Heart right ventricle (tissue), 16 donors: ENCODE measurements around the gene MGST2. TPM values are rescaled to one million over a fixed set of nuclear protein-coding genes. Genes with fewer than 3 reads are reported as not detected.

Source experiments
- ATAC-seq, 8 donors: fragments of 200-7000 bp; cut with Tn5 transposase; one replicate each; pipeline ENCODE4 v1.9.1; 2020; ENCODE audit warnings: mild to moderate bottlenecking in 8 of 8, moderate library complexity in 8 of 8, moderate number of reproducible peaks in 1 of 8
- DNase-seq, 2 donors: peaks; one replicate each; pipeline ENCODE4 v3.0.0-alpha.2; 2020
- H3K27ac ChIP-seq, 10 donors: fragments of 200-600 bp; sonication (generic) in 2 of 10; one replicate each; pipeline versions ENCODE4 v1.5.0 to v1.8.0; 2020 to 2022; ENCODE audit warnings: mild to moderate bottlenecking in 3 of 10
- H3K27me3 ChIP-seq, 7 donors: fragments of 200-600 bp; one replicate each; pipeline ENCODE4 v1.8.0; 2021 to 2022; ENCODE audit warnings: mild to moderate bottlenecking in 2 of 7
- H3K36me3 ChIP-seq, 9 donors: fragments of 200-600 bp; sonication (generic) in 1 of 9; one replicate each; pipeline versions ENCODE4 v1.5.0 to v1.8.0; 2020 to 2022; ENCODE audit warnings: mild to moderate bottlenecking in 2 of 9
- H3K4me1 ChIP-seq, 9 donors: fragments of 200-600 bp; sonication (generic) in 1 of 9; one replicate each; pipeline versions ENCODE4 v1.5.0 to v1.8.0; 2020 to 2022; ENCODE audit warnings: mild to moderate bottlenecking in 4 of 9
- H3K4me3 ChIP-seq, 10 donors: fragments of 200-600 bp; sonication (generic) in 2 of 10; one replicate each; pipeline versions ENCODE4 v1.5.0 to v1.8.0; 2020 to 2022; ENCODE audit warnings: mild to moderate bottlenecking in 7 of 10, moderate library complexity in 2 of 10
- H3K9me3 ChIP-seq, 11 donors: fragments of 200-600 bp in 10 of 11; sonication (generic) in 2 of 11; one replicate each; pipeline versions ENCODE4 v1.5.0 to v1.8.0; 2013 to 2022; ENCODE audit warnings: mild to moderate bottlenecking in 2 of 11, control low read depth in 1 of 11, moderate library complexity in 1 of 11
- WGBS, 2 donors: extraction: QIAGEN DNeasy Blood & Tissue Kit; methylation state at CpG; one replicate each; pipeline ENCODE4 v1.1.7; 2013; ENCODE audit warnings: inconsistent platforms in 1 of 2; 5-methylcytosine and 5-hydroxymethylcytosine counted together
- intact Hi-C, 10 donors: fragments of 100-400 bp; cut with DNase I; formaldehyde crosslinking; loops; one replicate each; pipeline versions ENCODE4 v1.11.1 to v1.14.2; 2022
- polyA plus RNA-seq, 2 donors: library from polyadenylated mRNA; stranded (reverse); fragments of 200-250 nt; gene quantifications; one replicate each; pipeline ENCODE4 v1.2.3, GENCODE V29; 2013
- total RNA-seq, 10 donors: library from RNA; stranded (reverse); fragmentation: NEBNext Ultra II Directional in 3 of 10; extraction: Animal tissue kit (Norgen Biotek cat#: 25700) in 3 of 10; gene quantifications; one replicate each; pipeline versions ENCODE4 v1.2.1 to v1.2.4, GENCODE V29; 2021 to 2023
- TF ChIP-seq, protein P1 (sequence below), 9 donors: fragments of 200-600 bp; sonication (generic) in 2 of 9; IDR thresholded peaks; one replicate each; pipeline versions ENCODE4 v1.5.0 to v1.8.0; 2021 to 2022; ENCODE audit warnings: antibody characterized with exemption in 9 of 9, mild to moderate bottlenecking in 5 of 9, moderate library complexity in 1 of 9
- donor health status: Arrhythmogenic right ventricular cardiomyopathy.
- donor health status: ischemic (EF 13 %, LVEDD 7.1; RV severe dilation, severe dysfunction).
- donor health status: healthy with polysubstance abuse.
- donor health status: DM: no; HTN: yes; CAD: no.
- donor health status: DM: no; HTN: no; CAD: no.
- donor health status: ischemic (EF 25% LVEDD 6.9; RV normal size, moderate dysfunction).
- donor health status: ischemic (EF 25% LVEDD 5.7; RV mildly dilated, moderate dysfunction).
- donor health status: healthy.
- donor health status: DM: yes; HTN: yes; CAD: no.
- donor health status: Ischemic cardiomyopathy.
- donor health status: ischemic (EF 35%, LVEDD 5.7; RV mildly dilated, moderate dysfunction).
- donor health status: nonischemic (EF 11% LVEDD 7.7; RV severe dilation, severe dysfunction).
- donor health status: DM: yes; HTN: yes; CAD: no.
- donor health status: PGD.
- donor health status: ischemic (EF 29% LVEDD 5.4; RV normal size, mild dysfunction).
- donor health status: nonischemic (EF 23%, LVEDD 6.1; RV moderate dilation, normal function).

The MGST2 gene
- total and polyA plus RNA-seq, 12 donors: 97.6 to 203 (median 107) TPM

DNA sequence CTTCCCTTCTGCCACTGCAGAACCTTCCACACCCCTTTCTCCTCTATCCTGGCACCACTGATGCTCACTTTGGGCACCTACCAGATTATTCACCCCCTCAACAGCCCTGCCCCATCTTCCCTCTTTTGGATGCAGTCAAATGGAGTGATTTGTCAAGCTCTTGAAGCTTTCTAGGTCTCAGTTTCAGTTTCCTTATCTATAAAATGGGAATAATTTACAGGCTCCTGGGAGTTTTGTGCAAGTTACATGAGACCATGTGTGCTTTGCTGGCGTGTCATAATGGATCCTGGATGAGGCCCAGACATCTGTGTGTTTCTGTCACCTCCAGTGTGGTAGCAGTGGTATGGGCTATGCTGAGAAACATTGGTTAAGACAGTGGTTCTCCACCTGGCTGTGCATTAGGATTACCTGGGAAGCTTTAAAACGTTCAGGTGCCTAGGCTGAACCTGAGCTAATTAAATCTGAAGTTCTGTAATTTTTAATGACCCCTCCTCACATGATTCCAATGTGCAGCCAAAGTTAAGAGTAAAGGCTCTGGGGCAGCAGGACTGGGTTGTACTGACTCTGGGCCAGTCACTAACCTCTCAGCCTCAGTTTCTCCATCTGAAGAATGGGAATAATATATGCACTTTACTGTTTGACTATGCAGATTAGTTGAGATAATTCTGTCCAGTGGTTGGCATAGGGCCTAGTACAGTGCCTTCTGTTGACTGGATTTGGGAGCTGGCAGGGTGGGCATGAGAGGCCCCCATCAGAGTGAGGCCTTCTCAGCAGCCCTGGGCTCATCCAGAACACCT, 6.8 kb upstream of the MGST2 start:
- Histone ChIP-seq H3K4me1 (peaks cover 0 to 40% (median 21%) of the 10 kb centered on the region in 9 donors), H3K27me3 (no peaks in the 10 kb centered on the region), H3K27ac (peak overlapping the region in 3 of 10 donors; percentile 23 to 72 (median 62)), H3K4me3 (no peak overlapping the region), H3K36me3 (no peaks in the 10 kb centered on the region), H3K9me3 (no peaks in the 10 kb centered on the region)
- DNase-seq: no peak
- 93 to 95% methylated on average over 2 of the region's 2 CpGs for WGBS, 2 donors
- TF ChIP-seq, protein P1, sequence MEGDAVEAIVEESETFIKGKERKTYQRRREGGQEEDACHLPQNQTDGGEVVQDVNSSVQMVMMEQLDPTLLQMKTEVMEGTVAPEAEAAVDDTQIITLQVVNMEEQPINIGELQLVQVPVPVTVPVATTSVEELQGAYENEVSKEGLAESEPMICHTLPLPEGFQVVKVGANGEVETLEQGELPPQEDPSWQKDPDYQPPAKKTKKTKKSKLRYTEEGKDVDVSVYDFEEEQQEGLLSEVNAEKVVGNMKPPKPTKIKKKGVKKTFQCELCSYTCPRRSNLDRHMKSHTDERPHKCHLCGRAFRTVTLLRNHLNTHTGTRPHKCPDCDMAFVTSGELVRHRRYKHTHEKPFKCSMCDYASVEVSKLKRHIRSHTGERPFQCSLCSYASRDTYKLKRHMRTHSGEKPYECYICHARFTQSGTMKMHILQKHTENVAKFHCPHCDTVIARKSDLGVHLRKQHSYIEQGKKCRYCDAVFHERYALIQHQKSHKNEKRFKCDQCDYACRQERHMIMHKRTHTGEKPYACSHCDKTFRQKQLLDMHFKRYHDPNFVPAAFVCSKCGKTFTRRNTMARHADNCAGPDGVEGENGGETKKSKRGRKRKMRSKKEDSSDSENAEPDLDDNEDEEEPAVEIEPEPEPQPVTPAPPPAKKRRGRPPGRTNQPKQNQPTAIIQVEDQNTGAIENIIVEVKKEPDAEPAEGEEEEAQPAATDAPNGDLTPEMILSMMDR (IDR thresholded peaks at IDR 0.05): no peak
- no peak for ATAC-seq
- intact Hi-C loops: loop anchor here in 4 of 10 donors (10.0 kb wide), 4 partner anchors 164 to 624 kb away; no protein-coding TSS in a partner anchor

DNA sequence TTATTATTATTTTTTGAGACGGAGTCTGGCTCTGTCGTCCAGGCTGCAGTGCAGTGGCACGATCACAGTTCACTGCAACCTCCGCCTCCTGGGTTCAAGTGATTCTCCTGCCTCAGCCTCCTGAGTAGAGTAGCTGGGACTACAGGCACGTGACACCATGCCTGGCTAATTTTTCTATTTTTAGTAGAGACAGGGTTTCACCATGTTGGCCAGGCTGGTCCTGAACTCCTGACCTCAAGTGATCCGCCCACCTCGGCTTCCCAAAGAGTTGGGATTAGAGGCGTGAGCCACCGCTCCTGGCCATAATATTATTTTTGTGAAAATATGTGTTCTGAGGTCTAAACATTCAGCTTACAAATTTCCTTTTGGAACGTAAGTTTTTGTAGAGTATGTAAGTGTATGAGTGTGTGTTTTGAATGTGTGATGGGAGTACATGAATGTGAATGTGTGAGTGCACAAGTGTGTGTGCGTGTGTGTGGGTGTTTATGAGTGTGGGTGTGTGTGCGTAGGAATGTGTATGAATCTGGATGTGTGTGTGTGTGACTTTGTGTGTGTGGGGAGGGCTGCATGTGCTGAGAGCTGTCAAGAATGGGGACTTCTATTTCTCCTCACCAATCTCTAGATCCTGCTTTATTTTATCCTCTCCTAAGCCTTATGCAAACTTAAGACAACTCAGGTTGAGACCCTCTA, 5.7 kb upstream of the MGST2 start:
- TF ChIP-seq, protein P1 (IDR thresholded peaks at IDR 0.05): no peak
- no peak for DNase-seq
- H3K4me3 ChIP-seq: no peak overlapping the region
- peak overlapping the region in 3 of 10 donors; percentile 11 to 44 (median 42) for H3K27ac ChIP-seq
- H3K4me1 ChIP-seq: peaks cover 0 to 49% (median 27%) of the 10 kb centered on the region in 9 donors
- no peaks in the 10 kb centered on the region for H3K9me3 ChIP-seq
- ATAC-seq: no peak
- no peaks in the 10 kb centered on the region for H3K27me3 ChIP-seq
- no peaks in the 10 kb centered on the region for H3K36me3 ChIP-seq
- intact Hi-C loops: loop anchor here in 6 of 10 donors (5.0 to 10.0 kb wide), 6 partner anchors 55 to 625 kb away; no protein-coding TSS in a partner anchor
- 92 to 93% methylated on average over 12 of the region's 12 CpGs for WGBS, 2 donors

DNA sequence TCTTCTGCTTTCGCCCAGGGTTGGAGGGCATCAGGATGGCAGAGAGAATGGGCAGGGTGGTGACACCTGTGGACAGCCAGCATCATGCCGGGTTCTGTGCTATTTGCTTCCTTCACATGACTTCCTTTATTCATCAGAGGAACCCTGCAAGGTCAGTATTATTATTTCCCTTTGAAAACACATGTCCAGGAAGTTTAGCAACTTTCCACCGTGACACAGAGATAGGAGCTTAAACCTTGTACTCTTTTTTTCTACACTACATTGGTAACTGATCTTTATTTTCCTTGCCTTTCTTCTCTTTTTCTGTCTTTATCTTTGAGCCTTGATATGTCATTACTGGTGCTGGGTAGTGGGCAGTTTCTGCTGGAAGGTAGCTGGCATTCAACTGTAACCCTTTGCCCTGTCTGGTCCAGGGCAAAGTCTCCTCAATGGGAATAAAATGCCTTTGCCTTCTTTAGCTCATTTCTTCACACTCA, 5.0 kb upstream of the MGST2 start:
- H3K4me1 ChIP-seq: peaks cover 0 to 54% (median 33%) of the 10 kb centered on the region in 9 donors
- 55 to 57% methylated on average over 3 of the region's 3 CpGs for WGBS, 2 donors
- H3K4me3 ChIP-seq: no peak overlapping the region
- H3K36me3 ChIP-seq: no peaks in the 10 kb centered on the region
- no peak for DNase-seq
- H3K9me3 ChIP-seq: no peaks in the 10 kb centered on the region
- ATAC-seq: peak in 5 of 8 donors; percentile 33 to 63 (median 43)
- TF ChIP-seq, protein P1 (IDR thresholded peaks at IDR 0.05): no peak
- intact Hi-C loops: loop anchor here in 3 of 10 donors (5.0 to 10.0 kb wide), 3 partner anchors 54 to 594 kb away; no protein-coding TSS in a partner anchor
- H3K27me3 ChIP-seq: no peaks in the 10 kb centered on the region
- peak overlapping the region in 5 of 10 donors; percentile 32 to 75 (median 42) for H3K27ac ChIP-seq

DNA sequence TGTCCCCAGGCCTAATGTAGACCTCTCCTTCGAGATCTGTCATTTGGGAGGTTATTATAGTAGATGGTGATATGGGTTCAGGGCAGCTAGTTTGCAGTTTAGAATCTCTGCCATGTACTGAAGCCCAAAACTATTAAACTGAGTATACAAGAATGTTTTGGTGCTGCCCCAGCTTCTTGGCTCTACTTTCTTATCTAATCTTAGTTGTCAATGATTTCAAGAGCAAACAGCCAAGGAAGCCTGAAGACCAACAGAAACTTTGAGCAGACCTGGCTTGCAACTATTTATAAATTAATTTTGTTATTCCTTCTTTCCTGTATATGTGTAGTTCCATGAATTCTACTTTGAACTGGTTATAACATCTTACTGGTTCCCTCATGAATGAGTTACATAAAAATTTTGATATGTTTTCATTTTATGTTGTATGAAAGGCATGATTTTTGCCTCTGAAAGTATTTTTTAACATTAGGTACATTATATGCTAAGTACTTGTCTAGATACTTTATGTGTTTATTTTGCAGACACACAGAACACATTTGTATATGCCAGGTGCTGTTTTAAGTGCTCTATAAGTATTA, 2.0 kb upstream of the MGST2 start:
- Histone ChIP-seq H3K9me3 (no peaks in the 10 kb centered on the region), H3K27ac (no peak overlapping the region), H3K27me3 (no peaks in the 10 kb centered on the region), H3K4me3 (no peak overlapping the region), H3K36me3 (no peaks in the 10 kb centered on the region), H3K4me1 (peaks cover 0 to 65% (median 37%) of the 10 kb centered on the region in 9 donors)
- DNase-seq (no peak), ATAC-seq (no peak)
- intact Hi-C loops: loop anchor here in 3 of 10 donors (5.0 to 10.0 kb wide), 3 partner anchors 51 to 591 kb away; no protein-coding TSS in a partner anchor
- TF ChIP-seq, protein P1 (IDR thresholded peaks at IDR 0.05): no peak
- WGBS, 2 donors: 45 to 79% methylated on average over 1 of the region's 1 CpG
